Measurements from ENCODE around the gene KNCN. TPM values are rescaled to one million over a fixed set of nuclear protein-coding genes. Genes with fewer than 3 reads are reported as not detected.

The KNCN gene
- total RNA-seq, 1 experiment from 2014 or later, result not detected

GRCh38 chr1:46545784-46546183 is 5.7 kb downstream of the KNCN start:
- no peaks in the 10 kb centered on the region for H3K36me3 ChIP-seq
- H3K27me3 ChIP-seq (replicated peaks), result peaks cover 46% of the 10 kb centered on the region
- DNase-seq (ENCODE audit: low read depth in 1 of 2, low spot score in 2 of 2), result no peak
- H3K4me1 ChIP-seq (replicated peaks), result no peaks in the 10 kb centered on the region
- no peak overlapping the region for H3K27ac ChIP-seq
- no peaks in the 10 kb centered on the region for H3K9me3 ChIP-seq (replicated peaks)
- H3K4me3 ChIP-seq, result no peak overlapping the region

GRCh38 chr1:46544561-46545240 is 6.7 kb downstream of the KNCN start:
- Histone ChIP-seq H3K4me3 (no peak overlapping the region), H3K4me1 (replicated peaks) (no peaks in the 10 kb centered on the region), H3K36me3 (no peaks in the 10 kb centered on the region), H3K9me3 (replicated peaks) (no peaks in the 10 kb centered on the region), H3K27ac (no peak overlapping the region), H3K27me3 (replicated peaks) (peaks cover 46% of the 10 kb centered on the region)
- DNase-seq (ENCODE audit: low read depth in 1 of 2, low spot score in 2 of 2), result no peak

- Histone ChIP-seq H3K27me3 (replicated peaks) (peaks cover 46% of the 10 kb centered on the region), H3K9me3 (replicated peaks) (no peaks in the 10 kb centered on the region), H3K36me3 (no peaks in the 10 kb centered on the region), H3K4me1 (replicated peaks) (no peaks in the 10 kb centered on the region), H3K27ac (no peak overlapping the region), H3K4me3 (no peak overlapping the region)
- DNase-seq (ENCODE audit: low read depth in 1 of 2, low spot score in 2 of 2), result no peak
These were observed 7.5 kb downstream of the KNCN start for GRCh38 chr1:46543761-46544560.

GRCh38 chr1:46543382-46543760 is 8.1 kb downstream of the KNCN start:
- Histone ChIP-seq H3K4me3 (no peak overlapping the region), H3K36me3 (no peaks in the 10 kb centered on the region), H3K27ac (no peak overlapping the region), H3K4me1 (replicated peaks) (no peaks in the 10 kb centered on the region), H3K27me3 (replicated peaks) (peaks cover 46% of the 10 kb centered on the region), H3K9me3 (replicated peaks) (no peaks in the 10 kb centered on the region)
- DNase-seq (ENCODE audit: low read depth in 1 of 2, low spot score in 2 of 2), result no peak

- peaks cover 49% of the 10 kb centered on the region for H3K27me3 ChIP-seq (replicated peaks)
These were observed 11.5 kb downstream of the KNCN start for GRCh38 chr1:46539972-46540371.

GRCh38 chr1:46538147-46538546 is 13.3 kb downstream of the KNCN start:
- Histone ChIP-seq H3K27me3 (replicated peaks) (peaks cover 30% of the 10 kb centered on the region), H3K4me3 (no peak overlapping the region), H3K9me3 (replicated peaks) (no peaks in the 10 kb centered on the region), H3K4me1 (replicated peaks) (peaks cover 7% of the 10 kb centered on the region), H3K27ac (no peak overlapping the region), H3K36me3 (no peaks in the 10 kb centered on the region)
- no peak for DNase-seq (ENCODE audit: low read depth in 1 of 2, low spot score in 2 of 2)

More at GRCh38 chr1:46539972-46540371, 11.5 kb downstream of the KNCN start:
- Histone ChIP-seq H3K27ac (no peak overlapping the region), H3K36me3 (no peaks in the 10 kb centered on the region), H3K4me3 (no peak overlapping the region), H3K4me1 (replicated peaks) (no peaks in the 10 kb centered on the region), H3K9me3 (replicated peaks) (no peaks in the 10 kb centered on the region)
- no peak for DNase-seq (ENCODE audit: low read depth in 1 of 2, low spot score in 2 of 2)

GRCh38 chr1:46537651-46538050 is 13.8 kb downstream of the KNCN start:
- H3K4me3 ChIP-seq, result no peak overlapping the region
- H3K27ac ChIP-seq, result no peak overlapping the region
- no peak for DNase-seq (ENCODE audit: low read depth in 1 of 2, low spot score in 2 of 2)
- no peaks in the 10 kb centered on the region for H3K9me3 ChIP-seq (replicated peaks)
- H3K4me1 ChIP-seq (replicated peaks), result peaks cover 12% of the 10 kb centered on the region
- H3K36me3 ChIP-seq, result no peaks in the 10 kb centered on the region
- peaks cover 27% of the 10 kb centered on the region for H3K27me3 ChIP-seq (replicated peaks)

GRCh38 chr1:46536527-46536926 is 14.9 kb downstream of the KNCN start:
- Histone ChIP-seq H3K4me3 (no peak overlapping the region), H3K27ac (no peak overlapping the region), H3K36me3 (no peaks in the 10 kb centered on the region), H3K27me3 (replicated peaks) (peaks cover 16% of the 10 kb centered on the region), H3K9me3 (replicated peaks) (no peaks in the 10 kb centered on the region), H3K4me1 (replicated peaks) (peaks cover 13% of the 10 kb centered on the region)
- no peak for DNase-seq (ENCODE audit: low read depth in 1 of 2, low spot score in 2 of 2)

GRCh38 chr1:46535063-46535462 is 16.4 kb downstream of the KNCN start:
- Histone ChIP-seq H3K4me1 (replicated peaks) (peaks cover 13% of the 10 kb centered on the region), H3K27me3 (replicated peaks) (peaks cover 15% of the 10 kb centered on the region), H3K36me3 (no peaks in the 10 kb centered on the region), H3K9me3 (replicated peaks) (no peaks in the 10 kb centered on the region), H3K27ac (no peak overlapping the region), H3K4me3 (no peak overlapping the region)
- DNase-seq (ENCODE audit: low read depth in 1 of 2, low spot score in 2 of 2), result peak in 1 of 2 experiments; percentile 19

- no peaks in the 10 kb centered on the region for H3K36me3 ChIP-seq
- no peak overlapping the region for H3K27ac ChIP-seq
- H3K4me1 ChIP-seq (replicated peaks), result peaks cover 13% of the 10 kb centered on the region
- no peaks in the 10 kb centered on the region for H3K9me3 ChIP-seq (replicated peaks)
- peak in 1 of 2 experiments; percentile 21 for DNase-seq (ENCODE audit: low read depth in 1 of 2, low spot score in 2 of 2)
- H3K4me3 ChIP-seq, result peak overlapping the region; percentile 34
- peaks cover 15% of the 10 kb centered on the region for H3K27me3 ChIP-seq (replicated peaks)
These were observed 18.1 kb downstream of the KNCN start for GRCh38 chr1:46533179-46533864.

GRCh38 chr1:46532498-46533178 is 18.8 kb downstream of the KNCN start:
- Histone ChIP-seq H3K4me1 (replicated peaks) (peaks cover 13% of the 10 kb centered on the region), H3K9me3 (replicated peaks) (no peaks in the 10 kb centered on the region), H3K36me3 (no peaks in the 10 kb centered on the region), H3K27me3 (replicated peaks) (peaks cover 12% of the 10 kb centered on the region), H3K4me3 (peak overlapping the region; percentile 34), H3K27ac (no peak overlapping the region)
- DNase-seq (ENCODE audit: low read depth in 1 of 2, low spot score in 2 of 2), result peak; percentile 40 to 73

GRCh38 chr1:46532095-46532494 is 19.4 kb downstream of the KNCN start:
- Histone ChIP-seq H3K36me3 (no peaks in the 10 kb centered on the region), H3K27ac (no peak overlapping the region), H3K27me3 (replicated peaks) (peaks cover 9% of the 10 kb centered on the region; the same call in 1 of the 2 replicates), H3K4me1 (replicated peaks) (peaks cover 13% of the 10 kb centered on the region), H3K9me3 (replicated peaks) (no peaks in the 10 kb centered on the region), H3K4me3 (no peak overlapping the region)
- DNase-seq (ENCODE audit: low read depth in 1 of 2, low spot score in 2 of 2), result no peak

GRCh38 chr1:46530791-46531409 is 20.5 kb downstream of the KNCN start:
- no peak overlapping the region for H3K4me3 ChIP-seq
- H3K27ac ChIP-seq, result no peak overlapping the region
- H3K9me3 ChIP-seq (replicated peaks), result no peaks in the 10 kb centered on the region
- H3K27me3 ChIP-seq (replicated peaks), result no peaks in the 10 kb centered on the region
- H3K4me1 ChIP-seq (replicated peaks), result peaks cover 13% of the 10 kb centered on the region
- H3K36me3 ChIP-seq, result no peaks in the 10 kb centered on the region
- DNase-seq (ENCODE audit: low read depth in 1 of 2, low spot score in 2 of 2), result no peak
